Measurements from ENCODE around the gene REXO5. TPM values are rescaled to one million over a fixed set of nuclear protein-coding genes. Genes with fewer than 3 reads are reported as not detected.

The REXO5 gene
- total and polyA plus RNA-seq, 2 of the 13 experiments (the other 11 are each of a cell fraction or from before 2014, with no cell fraction given) = 5.9 to 13.1 TPM

DNA sequence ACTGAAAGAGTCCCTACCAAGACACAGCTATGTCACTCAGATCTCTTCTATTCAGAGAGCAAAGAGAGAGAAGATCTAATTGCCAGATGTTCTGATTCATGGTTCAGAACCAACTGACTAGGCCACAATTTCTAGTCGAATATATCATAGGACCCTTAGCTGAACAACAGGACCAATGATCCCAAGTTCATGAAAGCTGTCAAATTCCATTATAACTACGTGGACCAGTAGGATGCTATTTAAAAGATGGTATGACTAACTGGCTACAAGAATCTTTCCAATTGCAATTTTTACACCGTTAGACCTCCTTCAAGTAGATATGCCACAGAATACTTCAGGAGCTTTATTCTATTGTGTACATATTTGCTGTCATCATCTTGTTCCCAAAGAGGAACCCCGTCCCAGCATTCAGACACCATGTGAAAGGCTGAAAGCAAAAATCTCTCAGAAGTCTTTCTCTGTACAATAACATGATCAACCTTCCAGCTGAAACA lies 67.8 kb downstream of the REXO5 start (continued):
- TF ChIP-seq SNAPC4 (CRISPR knock-in tag; IDR thresholded peaks at IDR 0.05) = no peak
- 0 out of 2 replicates have a peak, but pooled peaks have one; percentile 70 for TF ChIP-seq ZNF383 (CRISPR knock-in tag; IDR thresholded peaks at IDR 0.05; ENCODE audit: borderline replicate concordance)
- 0 out of 2 replicates have a peak, but pooled peaks have one; percentile 60 for TF ChIP-seq ZBTB3 (CRISPR knock-in tag; IDR thresholded peaks at IDR 0.05; ENCODE audit: borderline replicate concordance, low read depth)
- TF ChIP-seq ZNF124 (CRISPR knock-in tag; IDR thresholded peaks at IDR 0.05) = no peak

GRCh38 chr16:20875355-20875650 lies 69.0 kb downstream of the REXO5 start:
- Histone ChIP-seq H3K4me3 (replicated peaks in 1 of 3; ENCODE audit: insufficient read depth in 1 of 3, low read depth in 2 of 3, low read length in 3 of 3) (no peak overlapping the region), H3K36me3 (replicated peaks in 1 of 2; ENCODE audit: control insufficient read depth in 1 of 2, insufficient read depth in 2 of 2, low read length in 2 of 2) (peaks cover 0 to 11% of the 10 kb centered on the region in 2 experiments; a peak in 2 of 5 replicates), H3K27ac (ENCODE audit: extremely low read length, insufficient read depth, low read length) (no peak overlapping the region), H3K27me3 (ENCODE audit: control insufficient read depth in 1 of 2, insufficient read depth in 2 of 2, low read length in 2 of 2) (no peaks in the 10 kb centered on the region), H4K20me1 (ENCODE audit: insufficient read depth, low read length) (peaks cover 18% of the 10 kb centered on the region), H3K9me3 (ENCODE audit: low read length) (no peaks in the 10 kb centered on the region), H3K4me1 (ENCODE audit: insufficient read depth, low read length) (peaks cover 78% of the 10 kb centered on the region), H3K79me2 (ENCODE audit: insufficient read depth, low read length) (peaks cover 91% of the 10 kb centered on the region), H3K4me2 (ENCODE audit: low read depth, low read length) (peak overlapping the region; percentile 38), H3K9ac (ENCODE audit: insufficient read depth, low read depth, low read length) (no peak overlapping the region), H2AFZ (ENCODE audit: low read length) (no peak overlapping the region)
- no TSS peak for BruUV-seq (replicated peaks)
- 0 out of 2 replicates have a peak, but pooled peaks have one; percentile 16 for TF ChIP-seq FUBP1 (CRISPR knock-in tag; IDR thresholded peaks at IDR 0.05; ENCODE audit: borderline replicate concordance)
- no peak for TF ChIP-seq PITX1 (CRISPR knock-in tag; IDR thresholded peaks at IDR 0.05)
- WGBS (ENCODE audit: low lambda C conversion rate) = 97% methylated on average over 1 of the region's 1 CpG
- CTCF ChIA-PET (ENCODE audit: low intra/inter-chr PET ratio, low total read pairs) = interaction anchor here (1.4 kb wide), 1 partner anchor 25 kb away, joined by 4 read pairs; no protein-coding TSS in a partner anchor
- ATAC-seq (no peak), FAIRE-seq (no peak), DNase-seq (ENCODE audit: low spot score) (no peak)
- in situ Hi-C loops (cut with HindIII; ENCODE audit: extremely low pct_ligation_motif_present, low pct_unique_long_range_greater_than_20kb) (no loop called here), intact Hi-C loops (cut with micrococcal nuclease; ENCODE audit: unreplicated experiment) (loop anchor here (2.0 kb wide), 1 partner anchor 23 kb away; no protein-coding TSS in a partner anchor)
- POLR2A ChIA-PET = interaction anchor here (1.0 to 3.2 kb wide), 5 partner anchors 8 to 69 kb away, joined by 3 to 20 read pairs (median 7); partner anchors contain the start of genes DCUN1D3, ERI2, LYRM1 and REXO5

All from HepG2 (cell line).